SW480 (cell line): Measurements from ENCODE around the gene SMG6.

Source experiments
- DNase-seq: peaks from one replicate; pipeline ENCODE4 v3.0.0-alpha.2; 2016; ENCODE audit warnings: low spot score

Gene SMG6

DNA sequence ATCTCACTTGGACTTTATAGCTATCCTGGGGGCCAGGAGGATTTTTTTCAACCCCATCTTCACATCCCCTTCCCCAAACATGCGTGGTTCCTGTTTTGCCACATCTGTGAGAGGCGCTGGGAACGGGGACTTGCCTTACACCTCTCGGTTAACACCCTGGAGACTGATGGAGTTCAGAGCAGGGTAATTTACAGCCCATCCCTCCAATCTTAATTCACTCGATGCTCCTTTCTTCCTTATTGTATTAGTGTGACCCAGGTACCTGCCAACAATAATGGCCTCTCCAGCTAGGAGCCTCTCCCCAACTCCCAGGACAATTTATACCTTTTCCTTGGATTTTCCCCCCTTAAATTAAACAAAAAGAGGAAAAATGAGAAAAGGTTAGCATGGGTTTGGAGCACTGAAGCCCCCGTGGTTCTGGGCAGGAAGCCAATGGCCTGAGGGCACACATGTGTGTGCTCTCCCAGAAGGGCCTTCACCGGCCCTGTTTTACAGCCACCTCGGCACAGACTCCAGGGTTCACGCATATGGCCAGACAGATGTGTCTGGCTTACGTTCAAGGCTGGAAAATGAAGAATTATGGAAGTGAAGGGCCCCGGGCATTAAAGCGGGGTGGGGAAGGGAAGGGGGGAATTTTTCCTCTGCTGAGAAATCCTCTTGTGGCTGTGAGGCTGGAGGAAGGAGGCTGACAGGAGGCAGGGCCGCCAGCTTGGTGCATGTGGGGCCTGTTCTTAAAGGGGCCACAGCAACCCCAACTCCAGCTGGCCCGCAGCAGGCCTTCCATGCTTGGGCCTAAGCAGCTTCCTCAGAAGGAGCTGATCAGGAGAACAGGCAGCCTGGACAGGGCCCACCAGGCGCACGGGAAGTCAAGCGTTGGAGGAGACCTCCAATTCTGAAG, 227.2 kb downstream of the SMG6 start:
- no peak for DNase-seq

DNA sequence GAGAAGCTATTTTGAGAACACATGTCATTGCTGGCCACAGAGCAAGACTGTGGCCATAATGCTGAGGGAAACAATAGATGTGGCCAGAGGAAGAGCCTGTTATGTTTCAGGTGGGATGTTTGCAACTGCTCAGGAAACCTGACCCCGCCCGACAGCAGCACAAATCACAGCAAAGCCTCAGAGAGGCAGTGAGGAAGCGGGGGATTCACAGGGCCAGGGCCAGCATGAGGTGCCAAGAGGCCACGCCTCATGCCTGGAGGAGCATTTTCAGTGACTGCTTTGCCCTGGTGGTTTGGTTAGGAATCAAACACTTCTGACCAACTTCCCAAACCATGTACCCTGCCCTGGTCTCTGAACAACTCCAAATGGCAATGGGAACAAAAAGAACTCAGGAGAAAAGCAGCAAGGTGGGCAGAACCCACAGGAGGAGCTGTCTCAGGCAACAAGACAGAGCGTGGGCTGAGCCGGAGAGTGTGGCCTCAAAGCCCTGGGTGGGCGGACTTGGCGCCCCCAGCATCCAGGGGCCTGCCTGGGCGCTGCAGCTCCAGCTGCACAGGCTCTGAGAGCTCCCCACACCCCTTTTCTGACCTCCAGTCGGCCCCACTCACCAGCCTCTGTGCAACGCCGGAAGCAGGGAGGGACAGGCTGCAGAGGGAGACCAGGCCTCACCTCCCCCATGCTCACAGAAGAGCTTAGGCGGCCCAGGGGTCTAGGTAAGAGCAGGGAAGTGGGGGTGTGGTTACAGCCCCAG, 228.1 kb downstream of the SMG6 start:
- no peak for DNase-seq

DNA sequence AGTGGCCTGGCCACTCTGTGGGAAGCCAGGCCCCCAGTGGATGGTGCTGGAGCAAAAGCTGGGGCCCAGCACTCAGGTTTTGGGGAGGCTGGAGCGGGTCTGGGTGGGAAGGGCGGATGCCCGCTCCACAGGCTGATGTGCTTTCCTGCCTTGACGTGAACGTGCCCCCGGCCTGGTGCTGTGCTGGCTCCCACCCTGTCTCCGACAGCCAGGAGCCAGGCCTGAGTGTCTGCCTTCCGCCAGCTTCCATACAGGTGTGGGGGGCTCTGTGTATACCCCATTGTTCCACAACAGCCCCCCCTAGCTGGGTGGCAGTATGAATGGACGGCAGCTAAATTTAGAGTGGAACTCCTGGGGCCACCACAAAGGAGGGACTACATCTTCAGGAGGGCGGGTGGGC, 228.7 kb downstream of the SMG6 start:
- no peak for DNase-seq

DNA sequence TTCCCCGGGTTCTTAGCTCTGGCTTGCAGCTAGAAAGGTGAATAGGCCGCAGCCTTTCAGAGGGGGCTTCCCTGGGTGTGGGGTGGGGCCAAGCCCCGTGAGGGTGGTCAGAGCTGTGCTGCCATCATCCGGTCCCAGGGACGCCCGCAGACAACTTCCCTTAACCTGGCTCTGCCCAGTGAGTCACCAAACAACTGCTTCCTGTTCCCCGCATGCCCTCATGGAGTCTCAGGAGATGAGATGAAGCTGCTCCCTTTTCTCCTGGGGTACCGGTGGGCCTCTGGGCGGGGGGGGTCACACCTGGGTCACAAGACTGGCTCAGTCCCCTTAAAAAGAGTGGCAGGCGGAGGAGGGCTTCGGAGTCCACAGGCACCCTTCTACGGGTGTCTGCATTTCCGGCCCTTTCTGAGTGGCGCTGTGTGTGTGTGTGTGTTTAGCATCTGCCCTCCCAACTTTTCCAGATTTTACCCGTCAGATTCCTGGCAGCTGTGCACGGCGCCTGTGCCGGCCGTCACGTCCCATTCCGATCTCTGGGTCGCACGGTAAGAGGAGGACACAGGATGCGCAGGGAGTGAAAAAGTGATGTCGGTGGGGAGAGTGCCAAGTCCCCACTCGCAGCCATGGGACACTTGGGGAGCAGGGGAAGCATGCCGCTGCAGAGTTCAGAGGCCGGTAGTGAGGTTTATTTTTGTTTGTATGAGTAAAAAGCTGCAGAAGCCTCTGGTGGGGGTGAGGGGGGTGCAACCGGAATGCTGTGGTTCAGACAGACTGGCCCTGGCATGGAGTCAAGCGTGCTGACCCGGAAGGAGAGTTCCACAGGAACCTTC, 231.9 kb downstream of the SMG6 start:
- no peak for DNase-seq

GRCh38 chr17:2071024-2071385, 232.6 kb downstream of the SMG6 start:
- DNase-seq: no peak

DNA sequence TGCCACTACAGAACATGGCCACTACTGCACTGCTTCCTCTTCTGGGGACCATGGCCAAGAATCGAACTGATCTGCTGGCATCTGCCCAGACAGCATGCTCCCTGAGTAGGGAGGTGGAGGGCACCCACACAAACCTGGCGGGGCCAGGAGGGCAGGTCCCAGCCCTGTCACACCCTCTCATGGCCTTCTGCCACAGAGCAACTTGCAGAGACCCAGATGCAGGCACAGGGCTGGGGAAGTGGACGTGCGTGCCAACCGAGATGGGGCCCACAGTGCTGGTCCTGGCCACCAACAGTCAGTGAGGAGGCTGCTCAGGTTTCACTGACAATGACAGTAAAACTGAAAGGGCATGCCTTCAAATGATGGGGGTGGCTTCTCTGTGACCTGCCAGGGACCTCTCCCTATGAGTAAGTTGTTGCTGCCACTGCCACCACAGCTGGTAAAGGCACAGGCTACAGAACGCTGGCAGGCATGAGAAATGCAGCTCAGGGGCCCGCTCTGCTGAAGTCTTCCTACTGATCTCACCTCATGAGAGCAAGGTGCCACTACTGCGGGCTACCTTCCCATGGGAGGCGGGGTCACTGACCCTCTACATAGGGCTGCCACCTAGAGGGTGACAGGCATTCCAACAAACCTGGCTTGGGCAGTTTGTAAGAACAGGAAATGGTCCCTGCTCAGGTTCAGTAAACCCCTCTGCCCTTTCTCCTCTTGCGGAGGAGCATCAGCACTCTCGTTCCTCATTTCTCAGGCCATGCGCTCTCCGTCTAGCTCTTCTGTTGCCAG, 233.2 kb downstream of the SMG6 start:
- DNase-seq: no peak

DNA sequence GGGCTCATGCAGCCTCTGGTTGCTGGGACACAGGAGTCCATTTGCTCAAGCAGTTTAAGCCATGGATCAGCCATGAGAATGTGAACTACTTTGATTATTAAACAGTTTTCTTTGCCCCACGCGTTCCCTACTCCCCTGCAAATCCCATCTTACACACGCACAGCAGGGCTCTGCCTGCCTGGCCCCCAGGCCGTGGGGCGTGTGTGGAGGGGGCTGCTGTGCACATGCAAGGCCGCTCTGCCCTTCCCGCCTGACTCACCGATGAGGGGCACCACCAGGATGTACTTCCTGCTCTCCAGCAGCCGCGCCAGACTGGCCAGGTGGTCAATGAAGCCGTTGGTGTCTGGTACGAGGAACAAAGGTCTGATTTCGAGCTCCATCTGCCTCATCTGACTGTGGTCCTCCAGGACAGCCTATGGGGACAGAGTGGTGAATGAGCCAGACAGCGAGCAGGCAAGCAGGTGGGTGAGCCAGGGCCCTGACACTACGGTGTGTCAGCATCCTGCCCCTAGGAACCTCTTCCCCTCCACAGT, 235.0 kb downstream of the SMG6 start:
- no peak for DNase-seq

GRCh38 chr17:2068031-2068518, 235.5 kb downstream of the SMG6 start:
- no peak for DNase-seq

- no peak for DNase-seq
Measured at GRCh38 chr17:2067608-2068024, 236.0 kb downstream of the SMG6 start.

DNA sequence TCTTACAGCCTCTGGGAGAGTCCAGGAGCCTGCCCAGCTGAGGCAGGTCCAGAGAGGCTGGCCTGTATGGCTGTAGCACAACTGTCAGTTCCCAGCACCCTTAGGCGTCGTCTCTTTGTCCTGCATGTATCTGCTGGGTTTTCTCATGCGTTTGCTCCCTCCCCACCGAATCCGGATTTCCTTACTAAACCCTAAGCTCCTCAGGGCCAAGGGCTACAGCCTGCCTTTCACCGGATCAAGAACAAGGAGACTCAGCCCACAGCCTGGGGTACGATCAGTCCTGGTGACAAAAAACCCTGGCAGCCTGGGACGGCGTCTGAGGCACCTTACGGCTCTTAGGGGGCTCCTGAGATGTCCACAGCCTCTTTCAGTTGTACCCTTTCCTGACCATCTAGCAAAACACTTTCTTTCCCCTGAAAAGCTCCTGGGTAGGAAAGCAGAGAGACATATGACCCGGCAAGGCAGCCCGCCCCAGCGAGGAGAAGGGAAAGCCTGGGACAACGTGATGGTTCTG, 236.5 kb downstream of the SMG6 start:
- no peak for DNase-seq

- no peak for DNase-seq
Measured at GRCh38 chr17:2065949-2066400, 237.6 kb downstream of the SMG6 start.

DNA sequence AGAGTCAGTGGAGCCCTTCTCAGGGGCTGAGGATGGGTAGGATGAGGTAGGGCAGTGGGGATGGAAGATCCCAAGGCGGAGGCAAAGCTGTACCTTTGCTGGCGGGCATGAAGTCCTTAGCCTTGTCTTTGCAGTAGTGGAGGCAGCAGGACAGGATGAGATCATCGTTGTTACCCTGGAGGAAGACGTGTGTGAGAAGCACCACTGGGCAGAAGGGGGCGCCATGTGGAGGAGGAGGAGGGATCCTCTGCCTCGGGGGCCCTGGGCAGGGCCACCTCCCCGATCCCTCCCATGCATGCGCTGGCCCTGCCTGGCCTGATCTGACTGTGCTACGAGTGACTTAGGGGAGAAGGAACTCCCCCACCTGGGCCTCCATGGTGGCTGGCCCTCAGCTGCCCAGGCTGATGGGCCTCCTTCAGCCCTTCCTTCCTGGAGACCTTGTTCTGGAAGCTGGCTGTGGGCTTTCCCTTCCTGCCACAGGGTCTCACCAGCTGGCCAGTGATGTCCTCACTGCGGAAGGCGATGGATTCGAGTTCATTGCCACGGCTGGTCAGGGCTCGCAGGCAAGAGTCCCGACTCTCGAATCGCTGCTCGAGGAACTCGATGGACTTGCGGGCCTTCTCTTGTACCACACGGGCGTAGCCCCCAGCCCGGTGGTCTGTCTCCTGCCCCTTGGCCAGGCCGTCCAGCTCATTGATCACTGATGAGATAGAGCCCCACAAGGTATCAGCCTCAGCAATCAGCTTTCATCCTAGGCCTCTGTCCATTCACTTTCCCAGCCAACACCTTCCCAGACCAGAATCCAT, 238.4 kb downstream of the SMG6 start:
- no peak for DNase-seq

DNA sequence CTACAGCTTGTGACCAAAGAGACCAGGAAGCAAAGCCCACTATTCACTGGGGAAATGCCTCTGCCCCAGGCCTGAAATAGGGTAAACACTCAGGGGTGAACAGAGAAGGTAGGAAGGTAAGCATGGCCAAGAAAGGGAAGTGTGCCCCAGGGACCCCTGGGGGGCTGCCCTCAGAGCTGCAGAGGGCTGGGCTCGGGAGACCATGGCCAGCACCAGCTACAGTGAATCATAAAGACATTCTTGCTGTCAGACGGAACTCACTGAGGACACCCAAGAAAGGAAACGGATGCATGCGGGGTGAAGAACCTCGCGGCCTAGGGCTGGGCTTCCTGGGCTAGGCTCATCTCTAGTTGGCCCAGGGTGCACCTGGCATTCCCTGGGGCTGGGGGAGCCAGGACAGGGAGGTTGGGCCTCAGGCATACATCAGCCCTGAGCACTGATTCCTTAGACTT, 239.0 kb downstream of the SMG6 start:
- DNase-seq: no peak

- no peak for DNase-seq
Measured at GRCh38 chr17:2064147-2064489, 239.5 kb downstream of the SMG6 start.

DNA sequence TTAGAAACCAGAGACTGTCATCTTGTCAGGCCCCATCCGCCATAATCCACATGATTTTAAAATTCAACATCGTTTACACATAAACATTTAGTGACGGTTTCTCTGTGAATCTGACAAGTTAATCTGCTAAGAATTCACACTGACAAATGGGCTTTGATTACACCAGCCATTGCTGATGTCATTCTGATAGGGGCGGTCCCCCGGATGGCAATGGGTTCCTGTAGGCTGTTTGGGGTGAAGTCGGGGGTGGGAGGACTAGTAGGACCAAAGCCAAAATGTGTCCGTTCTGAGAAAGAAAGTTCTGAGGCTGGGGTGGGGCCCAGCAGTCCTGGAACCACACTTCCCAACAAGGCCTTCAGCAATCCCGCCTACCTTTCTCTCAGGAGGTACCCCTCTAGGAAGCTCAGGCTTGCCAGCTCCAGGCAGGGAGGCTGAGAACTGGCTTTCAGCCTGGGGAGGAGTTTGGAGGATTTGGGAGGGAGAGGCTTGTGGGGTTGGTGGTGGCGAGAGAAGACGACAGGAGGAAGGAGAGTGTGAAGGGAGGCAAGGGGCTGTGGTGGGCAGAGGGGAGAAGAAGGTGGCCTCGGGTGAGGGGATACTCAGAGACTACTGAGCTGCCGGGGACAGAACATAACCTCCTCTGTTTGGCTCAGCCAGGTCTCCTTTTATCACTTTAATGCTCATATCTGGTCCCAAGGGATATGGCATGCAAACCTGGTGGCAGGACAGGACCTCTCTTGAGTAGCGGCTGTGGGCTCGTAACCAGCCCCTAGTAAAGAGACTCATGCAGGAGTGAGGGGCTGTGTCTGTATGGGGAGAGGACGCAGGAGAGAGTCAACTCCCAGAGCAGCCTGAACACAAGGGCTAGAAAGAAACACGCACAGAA, 240.1 kb downstream of the SMG6 start:
- no peak for DNase-seq

- DNase-seq: no peak
Measured at GRCh38 chr17:2062571-2063183, 240.9 kb downstream of the SMG6 start.

DNA sequence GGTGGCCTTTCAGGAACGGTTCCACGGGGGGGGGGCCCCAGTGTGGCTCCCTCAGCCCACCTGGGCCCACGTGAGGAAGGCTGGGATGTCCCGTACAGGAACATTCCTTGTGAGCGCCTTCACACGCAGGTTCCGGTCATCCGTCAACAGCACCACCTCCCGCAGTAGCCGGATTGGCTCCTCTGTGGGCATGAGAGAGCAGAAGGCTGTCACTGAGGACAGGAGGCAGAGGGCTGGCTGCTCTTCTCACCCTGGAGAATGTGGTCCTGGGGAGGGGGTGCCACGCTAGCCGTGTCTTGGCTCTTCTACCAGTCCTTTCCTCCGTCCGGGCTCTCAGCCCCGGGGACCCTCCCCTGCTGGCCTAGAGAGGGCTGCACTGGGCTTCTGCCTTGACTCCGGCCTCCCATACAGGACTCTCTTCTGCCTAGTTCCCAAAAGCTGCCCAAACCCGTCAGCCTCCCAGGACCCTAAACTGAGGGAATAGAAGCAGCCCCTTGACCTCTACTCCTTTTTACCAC, 242.1 kb downstream of the SMG6 start:
- DNase-seq: no peak

GRCh38 chr17:2060681-2061440, 242.7 kb downstream of the SMG6 start:
- DNase-seq: no peak
